OCI-LY3 (cell line): ENCODE measurements around the gene RBBP8NL.

Source experiments
- H2AFZ ChIP-seq: fragments of 200-600, 300-600 bp; shearing (Covaris generic); 2 replicates; pipeline ENCODE4 v1.6.0; 2014; ENCODE audit warnings: antibody characterized with exemption, low read depth, low read length
- H3K27ac ChIP-seq: fragments of 200-600, 300-600 bp; sonication (generic); 2 replicates; pipeline ENCODE4 v1.5.1; 2014; ENCODE audit warnings: mild to moderate bottlenecking, low read length, moderate library complexity, mixed read lengths
- H3K27me3 ChIP-seq: fragments of 200-600, 300-600 bp; sonication (generic); 2 replicates; pipeline ENCODE4 v1.6.1; 2014; ENCODE audit warnings: low read depth, low read length, mixed read lengths
- H3K36me3 ChIP-seq: fragments of 200-600, 300-600 bp; sonication (generic); replicated peaks from 2 replicates; pipeline ENCODE3; 2014; ENCODE audit warnings: low read depth, low read length, mixed read lengths
- H3K4me1 ChIP-seq: fragments of 300-600, 200-600 bp; sonication (generic); 2 replicates; pipeline ENCODE4 v1.6.1; 2014; ENCODE audit warnings: low read length, mixed read lengths
- H3K4me2 ChIP-seq: fragments of 200-600, 300-600 bp; sonication (generic); 2 replicates; pipeline ENCODE4 v1.6.1; 2014; ENCODE audit warnings: low read length, mixed read lengths
- H3K4me3 ChIP-seq: fragments of 300-600, 200-600 bp; sonication (generic); 2 replicates; pipeline ENCODE4 v1.5.1; 2014; ENCODE audit warnings: antibody characterized with exemption, mild to moderate bottlenecking, low read length, moderate library complexity
- H3K79me2 ChIP-seq: fragments of 300-600, 200-600 bp; shearing (Covaris generic); 2 replicates; pipeline ENCODE4 v1.6.1; 2014; ENCODE audit warnings: mild to moderate bottlenecking, low read length, mixed read lengths
- H3K9ac ChIP-seq: fragments of 300-600, 200-600 bp; shearing (Covaris generic); 2 replicates; pipeline ENCODE4 v1.6.0; 2014; ENCODE audit warnings: mild to moderate bottlenecking, low read length, moderate library complexity
- H3K9me3 ChIP-seq: fragments of 200-600, 300-600 bp; shearing (Covaris generic); 2 replicates; pipeline ENCODE4 v1.6.1; 2014; ENCODE audit warnings: low read length, mixed read lengths; ENCODE audit not compliant: insufficient read depth
- H4K20me1 ChIP-seq: fragments of 200-600, 300-600 bp; sonication (generic); 2 replicates; pipeline ENCODE4 v1.6.1; 2016; ENCODE audit warnings: low read length, mixed read lengths; ENCODE audit not compliant: insufficient read depth
- EZH2phosphoT487 ChIP-seq: fragments of 200-600 bp; shearing (Covaris generic); IDR thresholded peaks from 2 replicates; pipeline ENCODE4 v1.6.1; 2018; ENCODE audit warnings: antibody characterized with exemption, mixed run types, low read depth
- TF ChIP-seq, protein P1 (sequence below): fragments of 200-600, 300-600 bp; sonication (generic); IDR thresholded peaks from 2 replicates; pipeline ENCODE4 v1.5.1; 2014; ENCODE audit warnings: antibody characterized with exemption, low read length, low read depth

The RBBP8NL gene

DNA sequence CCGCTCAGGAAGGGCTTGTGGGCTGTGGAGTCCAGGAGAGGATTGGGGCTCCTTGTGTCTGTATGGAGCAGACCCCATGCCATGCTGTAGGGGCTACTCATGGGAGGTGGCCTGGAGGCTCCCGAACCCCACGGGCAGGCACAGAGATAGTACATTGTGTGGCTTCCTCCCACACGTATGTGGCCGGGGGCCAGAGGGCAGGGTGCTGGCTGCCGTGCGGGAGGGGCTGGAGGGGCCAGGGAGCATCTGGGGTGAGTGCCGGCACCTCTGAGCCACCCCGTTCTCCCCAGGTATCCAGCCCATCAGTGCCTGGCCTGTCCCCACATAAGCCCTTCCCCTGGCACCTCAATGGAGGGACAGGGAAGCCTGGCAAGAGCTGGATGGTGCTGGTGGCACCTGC, 7.6 kb downstream of the RBBP8NL start:
- Histone ChIP-seq H3K4me3 (no peak overlapping the region), H3K27ac (no peak overlapping the region), H3K9me3 (no peaks in the 10 kb centered on the region), H2AFZ (no peak overlapping the region), H3K79me2 (no peaks in the 10 kb centered on the region), H3K27me3 (peaks cover 6% of the 10 kb centered on the region; the same call in 1 of the 2 replicates), H3K4me1 (no peaks in the 10 kb centered on the region), H3K4me2 (no peak overlapping the region), H3K36me3 (no peaks in the 10 kb centered on the region), H3K9ac (no peak overlapping the region), H4K20me1 (no peaks in the 10 kb centered on the region)
- TF ChIP-seq EZH2phosphoT487 = no peak
- TF ChIP-seq, protein P1, sequence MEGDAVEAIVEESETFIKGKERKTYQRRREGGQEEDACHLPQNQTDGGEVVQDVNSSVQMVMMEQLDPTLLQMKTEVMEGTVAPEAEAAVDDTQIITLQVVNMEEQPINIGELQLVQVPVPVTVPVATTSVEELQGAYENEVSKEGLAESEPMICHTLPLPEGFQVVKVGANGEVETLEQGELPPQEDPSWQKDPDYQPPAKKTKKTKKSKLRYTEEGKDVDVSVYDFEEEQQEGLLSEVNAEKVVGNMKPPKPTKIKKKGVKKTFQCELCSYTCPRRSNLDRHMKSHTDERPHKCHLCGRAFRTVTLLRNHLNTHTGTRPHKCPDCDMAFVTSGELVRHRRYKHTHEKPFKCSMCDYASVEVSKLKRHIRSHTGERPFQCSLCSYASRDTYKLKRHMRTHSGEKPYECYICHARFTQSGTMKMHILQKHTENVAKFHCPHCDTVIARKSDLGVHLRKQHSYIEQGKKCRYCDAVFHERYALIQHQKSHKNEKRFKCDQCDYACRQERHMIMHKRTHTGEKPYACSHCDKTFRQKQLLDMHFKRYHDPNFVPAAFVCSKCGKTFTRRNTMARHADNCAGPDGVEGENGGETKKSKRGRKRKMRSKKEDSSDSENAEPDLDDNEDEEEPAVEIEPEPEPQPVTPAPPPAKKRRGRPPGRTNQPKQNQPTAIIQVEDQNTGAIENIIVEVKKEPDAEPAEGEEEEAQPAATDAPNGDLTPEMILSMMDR = no peak

DNA sequence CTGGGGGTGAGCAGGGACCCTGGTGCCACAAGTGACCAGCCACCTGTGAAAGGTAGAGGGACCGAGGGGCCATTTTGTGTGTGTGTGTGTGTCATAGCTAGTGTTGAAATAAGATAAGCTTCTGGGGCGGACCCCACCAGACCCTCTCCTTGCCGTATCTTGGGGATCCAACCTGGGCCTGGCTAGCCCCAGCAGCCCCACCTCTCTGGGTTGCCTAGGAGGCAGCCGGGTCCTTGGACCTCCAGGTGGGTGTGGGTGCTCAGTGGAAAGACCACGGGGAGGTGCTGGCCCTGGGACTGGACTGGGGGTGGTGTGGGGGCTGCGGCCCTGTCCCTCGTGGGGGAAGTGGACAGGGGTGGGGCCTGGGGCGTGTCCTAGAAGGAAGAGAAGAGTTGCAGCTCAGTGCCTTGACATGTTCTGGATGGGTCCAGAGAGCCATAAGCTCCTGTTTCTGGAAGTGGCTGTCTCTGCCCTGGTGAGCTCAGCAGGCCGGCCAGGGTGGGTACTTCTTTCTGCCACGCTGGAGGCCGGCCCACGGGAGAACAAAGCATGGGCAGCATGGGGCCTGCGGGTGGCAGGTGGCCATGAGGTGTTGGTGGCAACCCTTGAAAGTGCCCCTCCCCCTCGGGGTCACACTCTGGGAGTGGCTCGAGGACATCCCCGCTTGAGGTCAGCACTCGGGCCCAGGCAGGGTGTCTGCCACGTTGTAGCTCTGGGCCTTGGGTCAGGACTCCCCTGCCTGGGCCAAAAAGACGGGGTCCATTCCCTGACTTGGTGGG, 8.4 kb downstream of the RBBP8NL start:
- TF ChIP-seq, protein P1 = no peak
- no peak for TF ChIP-seq EZH2phosphoT487
- H2AFZ ChIP-seq = no peak overlapping the region
- H3K27ac ChIP-seq = no peak overlapping the region
- H3K4me2 ChIP-seq = no peak overlapping the region
- H3K27me3 ChIP-seq = peaks cover 6% of the 10 kb centered on the region; the same call in 1 of the 2 replicates
- H3K4me3 ChIP-seq = no peak overlapping the region
- no peaks in the 10 kb centered on the region for H3K79me2 ChIP-seq
- H3K9ac ChIP-seq = no peak overlapping the region
- no peaks in the 10 kb centered on the region for H4K20me1 ChIP-seq
- no peaks in the 10 kb centered on the region for H3K4me1 ChIP-seq
- no peaks in the 10 kb centered on the region for H3K36me3 ChIP-seq
- no peaks in the 10 kb centered on the region for H3K9me3 ChIP-seq

DNA sequence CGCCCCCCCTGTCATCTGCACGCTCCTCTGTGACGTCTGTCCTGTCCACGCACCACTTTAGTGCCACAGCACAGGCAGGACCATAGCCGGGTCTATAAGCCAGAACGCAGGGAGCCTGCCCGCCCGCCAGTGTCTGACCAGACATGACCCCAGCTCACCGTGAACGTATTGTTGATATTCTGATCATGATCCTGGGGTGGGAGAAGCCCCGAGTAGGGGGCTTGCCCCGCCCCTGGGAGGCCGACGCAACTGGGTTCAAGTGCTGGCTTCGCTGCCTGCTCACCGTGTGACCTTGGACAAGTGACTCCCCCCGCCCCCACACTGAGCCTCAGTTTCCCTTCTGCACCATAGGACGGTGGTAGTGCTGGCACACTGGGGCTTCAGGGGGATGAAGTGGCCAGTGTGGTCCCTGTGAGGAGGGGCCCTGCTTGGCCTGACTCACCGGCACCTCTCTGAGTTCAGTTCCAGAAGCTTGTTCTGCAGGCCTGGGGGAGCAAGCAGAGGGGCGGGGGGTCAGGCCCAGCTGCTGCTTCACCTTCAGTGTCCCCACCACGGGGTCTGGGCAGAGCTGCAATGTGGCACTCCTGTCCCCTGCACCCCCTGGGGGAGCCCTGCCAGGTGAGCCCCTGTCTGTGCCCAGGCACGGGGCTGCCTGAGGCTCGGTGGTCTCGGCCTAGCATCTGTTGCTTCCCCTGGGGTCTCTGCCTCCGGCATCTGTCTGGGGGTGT, 9.2 kb downstream of the RBBP8NL start:
- no peaks in the 10 kb centered on the region for H3K4me1 ChIP-seq
- H3K27me3 ChIP-seq = peaks cover 6% of the 10 kb centered on the region; the same call in 1 of the 2 replicates
- H3K27ac ChIP-seq = no peak overlapping the region
- H3K36me3 ChIP-seq = no peaks in the 10 kb centered on the region
- no peaks in the 10 kb centered on the region for H4K20me1 ChIP-seq
- H3K4me2 ChIP-seq = no peak overlapping the region
- H3K9me3 ChIP-seq = no peaks in the 10 kb centered on the region
- H3K79me2 ChIP-seq = no peaks in the 10 kb centered on the region
- no peak overlapping the region for H3K9ac ChIP-seq
- H2AFZ ChIP-seq = no peak overlapping the region
- H3K4me3 ChIP-seq = no peak overlapping the region
- TF ChIP-seq, protein P1 = no peak
- no peak for TF ChIP-seq EZH2phosphoT487
